Activated CD4-positive, CD25-positive, alpha-beta regulatory T cell treated with anti-CD3 and anti-CD28 coated beads, Interleukin-2, amount 50 U/mL, for 24 hours (primary cell): ENCODE measurements around the gene SLIT3.

ENCODE experiments used
- ATAC-seq, 2 donors: fragments of 150-1000 bp; cut with Tn5 transposase; one replicate each; pipeline ENCODE4 v1.10.0; 2021; ENCODE audit warnings: mild to moderate bottlenecking in 1 of 2, moderate library complexity in 1 of 2

Gene SLIT3

DNA sequence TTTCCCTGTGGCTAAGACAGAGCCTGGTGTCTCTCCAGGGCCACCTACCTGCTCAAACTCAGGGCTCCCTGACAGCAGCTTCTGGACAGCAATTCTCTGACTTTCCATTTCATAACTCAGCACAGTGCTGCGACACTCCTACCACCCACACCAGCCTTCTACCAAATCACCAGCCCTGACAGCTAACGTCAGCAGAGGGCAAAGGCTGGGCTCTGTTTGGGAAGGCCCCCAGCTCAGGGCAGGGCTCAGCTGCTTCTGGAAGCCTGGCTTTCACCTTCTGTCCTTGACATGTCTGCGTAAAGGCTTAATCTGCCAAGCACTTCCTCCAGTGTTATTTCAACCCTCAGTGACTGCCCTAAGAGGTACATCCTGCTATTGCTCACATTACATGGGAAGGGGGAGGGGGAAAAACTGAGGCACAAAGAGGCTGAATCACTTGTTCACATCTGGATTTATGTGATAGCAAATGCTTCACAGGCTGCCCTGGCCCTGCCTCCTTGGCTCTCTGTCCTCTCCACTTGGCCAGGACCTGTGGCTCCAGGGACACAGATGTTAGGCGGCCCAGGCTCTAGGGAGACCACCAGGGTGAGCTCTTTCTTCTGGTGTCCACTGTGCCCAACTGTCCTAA lies 619.3 kb downstream of the SLIT3 start:
- ATAC-seq: no peak

DNA sequence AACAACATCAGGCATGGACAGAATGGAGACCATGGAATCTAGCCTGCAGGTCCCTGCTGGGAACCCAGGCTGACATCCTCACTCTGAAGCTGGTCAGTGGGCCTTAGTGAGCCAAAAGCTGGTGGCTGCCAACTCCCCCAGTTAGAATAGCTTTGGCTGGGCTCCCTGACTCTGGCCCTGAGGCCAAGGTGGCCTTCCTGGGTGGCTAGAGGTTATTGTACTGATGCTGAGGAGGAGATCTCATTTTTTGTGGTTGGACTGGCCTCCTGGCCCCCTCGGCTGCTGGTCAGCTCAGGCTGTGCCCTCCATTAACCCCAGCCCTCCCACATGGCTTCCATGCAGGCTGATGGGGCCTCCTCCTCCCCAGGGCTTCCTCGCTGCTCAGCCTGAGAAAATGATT lies 620.5 kb downstream of the SLIT3 start:
- ATAC-seq: no peak

- ATAC-seq: peak in 1 of 2 donors; percentile 23
Observed at GRCh38 chr5:168679515-168679920, 621.4 kb downstream of the SLIT3 start.

- no peak for ATAC-seq
Observed at GRCh38 chr5:168676501-168676900, 624.4 kb downstream of the SLIT3 start.

DNA sequence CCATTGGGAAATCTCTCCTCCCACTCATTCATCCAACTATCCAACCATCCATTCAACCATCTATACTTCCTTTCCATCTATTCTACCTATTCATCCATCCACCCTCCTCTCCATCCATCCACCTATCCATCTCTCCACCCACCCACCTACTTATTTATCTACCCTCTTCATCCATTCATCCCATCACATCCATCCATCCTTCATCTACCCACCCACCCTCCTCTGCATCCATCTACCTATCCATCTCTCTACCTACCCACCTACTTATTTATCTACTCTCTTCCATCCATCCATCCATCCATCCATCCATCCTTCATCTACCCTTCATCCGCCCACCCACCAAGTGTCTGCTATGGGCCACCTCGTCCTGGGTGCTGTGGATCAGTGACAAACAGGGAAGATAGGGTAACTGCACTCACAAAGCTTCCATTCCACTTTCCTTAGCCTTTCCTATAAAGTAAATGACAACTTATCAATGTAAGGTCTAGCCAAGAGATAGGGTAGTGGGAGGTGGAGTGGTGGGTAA lies 625.0 kb downstream of the SLIT3 start:
- no peak for ATAC-seq

- ATAC-seq: no peak
Observed at GRCh38 chr5:168674893-168675482, 626.0 kb downstream of the SLIT3 start.

- no peak for ATAC-seq
Observed at GRCh38 chr5:168672888-168673287, 628.1 kb downstream of the SLIT3 start.

- no peak for ATAC-seq
Observed at GRCh38 chr5:168672016-168672415, 628.9 kb downstream of the SLIT3 start.

DNA sequence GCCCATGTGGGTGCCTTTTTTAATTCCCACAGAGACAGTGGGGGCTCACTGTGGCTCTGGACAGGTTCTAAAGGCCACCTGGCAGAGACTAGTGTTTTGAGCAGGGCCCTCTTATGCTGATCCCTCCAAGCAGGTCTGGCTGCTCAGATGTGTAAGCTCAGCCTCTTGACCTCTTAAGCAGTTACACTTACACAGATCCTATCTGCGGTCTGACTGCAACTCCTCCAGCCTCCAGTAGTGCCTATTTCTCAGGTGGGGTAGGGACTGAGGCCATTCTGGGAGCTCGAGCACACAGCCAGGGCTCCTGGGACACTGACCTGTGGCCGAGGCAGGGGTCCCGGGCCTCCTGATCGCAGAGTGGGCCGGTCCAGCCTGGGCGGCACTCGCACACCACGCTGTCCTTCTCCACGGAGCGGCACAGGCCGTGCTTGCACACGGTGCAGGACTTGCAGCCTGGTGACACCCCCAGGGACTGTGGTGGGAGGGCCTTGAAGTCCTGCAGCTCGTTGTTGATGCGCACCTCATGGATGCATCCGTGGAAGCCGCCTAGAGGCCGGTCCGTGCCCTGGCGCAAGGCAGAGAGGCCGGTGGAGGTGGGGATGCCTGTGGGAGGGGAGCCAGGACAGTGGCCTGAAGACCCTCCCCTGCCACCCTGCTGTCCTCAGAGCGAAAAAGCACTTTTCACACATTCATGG lies 629.9 kb downstream of the SLIT3 start:
- no peak for ATAC-seq

DNA sequence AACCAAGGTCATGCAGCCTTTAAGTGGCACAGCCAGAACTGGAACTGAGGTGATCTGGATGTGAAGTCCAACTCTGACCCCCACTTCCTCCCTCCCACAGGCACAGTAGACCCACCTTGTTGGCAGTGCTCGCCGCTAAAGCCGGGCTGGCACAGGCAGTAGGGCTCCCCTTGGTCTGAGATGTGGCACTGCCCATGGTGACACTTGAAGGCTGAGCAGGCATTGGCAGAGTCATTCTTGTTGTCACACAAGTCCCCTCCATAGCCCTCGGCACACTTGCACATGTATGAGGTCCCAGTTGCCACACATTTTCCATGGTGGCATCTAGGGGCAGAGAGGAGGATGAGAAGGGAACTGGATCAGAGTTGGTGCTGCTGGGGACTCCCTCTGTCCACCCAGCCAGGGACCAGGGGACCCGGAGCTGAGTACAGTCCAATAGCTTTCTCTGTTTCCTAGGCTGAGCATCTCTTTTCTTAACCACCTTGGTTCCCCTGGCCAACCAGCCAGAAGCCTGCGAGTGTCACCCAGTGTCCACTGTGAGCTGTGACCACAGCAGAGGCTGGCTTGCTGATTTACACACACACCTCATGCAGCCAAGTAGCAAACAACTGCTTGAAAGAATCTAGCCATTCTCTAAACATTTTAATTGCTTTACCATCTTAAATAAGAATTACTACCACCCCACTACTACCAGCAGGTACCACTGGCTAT lies 631.1 kb downstream of the SLIT3 start:
- ATAC-seq: no peak

DNA sequence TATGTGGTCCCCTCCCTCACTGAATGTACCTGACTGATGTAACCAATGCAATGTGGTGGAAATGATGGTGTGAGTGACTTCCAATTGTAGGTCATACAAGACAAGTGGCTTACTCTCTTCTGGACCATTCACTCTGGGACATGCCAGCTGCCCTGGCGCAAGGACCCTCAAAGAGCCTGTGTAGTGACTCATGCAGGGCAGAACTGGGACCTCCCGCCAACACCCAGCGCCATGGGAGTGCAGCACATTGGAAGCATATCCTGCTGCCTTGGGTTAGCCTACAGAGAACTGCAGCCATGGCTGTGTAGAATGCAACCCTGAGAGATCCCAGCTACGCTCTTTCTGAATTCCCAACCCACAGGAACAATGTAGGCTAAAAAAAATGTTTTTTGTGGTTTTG lies 631.8 kb downstream of the SLIT3 start:
- ATAC-seq: no peak

- no peak for ATAC-seq
Observed at GRCh38 chr5:168668078-168668477, 632.9 kb downstream of the SLIT3 start.

GRCh38 chr5:168667301-168667840 lies 633.6 kb downstream of the SLIT3 start:
- no peak for ATAC-seq

- no peak for ATAC-seq
Observed at GRCh38 chr5:168666356-168666755, 634.6 kb downstream of the SLIT3 start.

DNA sequence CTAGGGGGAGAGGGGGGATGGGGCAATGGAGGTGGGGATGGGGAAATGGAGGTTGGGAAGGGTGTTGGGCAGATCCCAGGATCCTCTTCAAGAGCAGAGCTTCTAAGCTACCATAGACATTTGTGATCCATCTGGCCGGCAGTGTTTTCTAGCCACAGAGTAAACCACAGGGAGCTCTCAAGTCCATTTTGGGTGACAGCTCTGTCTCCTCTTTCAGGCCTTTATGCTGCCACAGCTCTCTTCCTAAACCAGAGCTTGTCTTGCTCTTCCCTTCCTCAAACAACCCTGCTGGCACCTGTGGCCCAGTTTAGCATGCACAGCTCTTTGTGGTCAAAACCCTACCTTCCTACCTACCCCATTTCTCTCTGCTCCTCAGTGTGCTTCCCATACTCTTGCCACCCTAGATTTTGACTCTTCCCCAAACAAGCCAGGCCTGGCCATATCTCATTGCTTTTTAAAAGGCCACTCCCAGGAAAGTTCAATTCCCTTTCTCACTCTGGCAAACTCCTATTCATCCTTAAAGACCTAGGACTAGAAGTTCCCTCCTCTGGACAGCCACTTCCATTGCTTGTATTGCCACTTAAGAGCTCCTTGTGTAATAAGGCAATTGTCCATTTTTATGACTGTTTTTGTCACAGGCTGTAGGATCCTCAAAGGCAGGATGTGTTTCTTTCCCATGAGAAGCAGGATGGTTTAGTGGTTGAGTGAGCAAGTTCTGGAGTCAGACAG lies 637.5 kb downstream of the SLIT3 start:
- ATAC-seq: no peak

GRCh38 chr5:168661593-168662485 lies 639.1 kb downstream of the SLIT3 start:
- no peak for ATAC-seq

GRCh38 chr5:168660691-168661090 lies 640.2 kb downstream of the SLIT3 start:
- ATAC-seq: no peak

- ATAC-seq: no peak
Observed at GRCh38 chr5:168659286-168659847, 641.6 kb downstream of the SLIT3 start.

GRCh38 chr5:168658394-168658793 lies 642.5 kb downstream of the SLIT3 start:
- no peak for ATAC-seq

DNA sequence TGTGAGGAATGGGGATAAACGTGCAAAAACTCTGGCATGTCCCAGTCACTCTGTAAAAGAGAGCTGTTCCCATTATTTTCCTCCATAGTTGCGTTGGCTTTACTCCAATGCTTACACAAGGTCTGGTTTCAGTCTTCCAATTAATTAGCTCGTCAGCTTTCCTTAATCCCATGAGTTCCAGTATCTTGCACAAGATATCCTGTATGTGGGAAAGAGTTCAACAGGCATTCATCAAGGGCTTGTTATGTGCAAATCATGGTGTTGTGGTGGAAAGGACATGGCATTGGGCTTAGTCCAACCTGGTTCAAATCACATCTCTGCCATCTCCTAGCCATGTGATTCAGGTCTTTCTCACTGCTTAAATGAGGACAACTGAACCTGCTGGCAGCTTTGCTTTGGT lies 644.3 kb downstream of the SLIT3 start:
- no peak for ATAC-seq

- ATAC-seq: no peak
Observed at GRCh38 chr5:168655316-168655715, 645.6 kb downstream of the SLIT3 start.
